ENCODE data around the gene IRGC. TPM values are rescaled to one million over a fixed set of nuclear protein-coding genes. Genes with fewer than 3 reads are reported as not detected.

The IRGC gene
- total and polyA plus RNA-seq, 9 of the 15 experiments (the other 6 are each of a cell fraction or from before 2014, with no cell fraction given): not detected

GRCh38 chr19:43690890-43691289 lies 25.0 kb upstream of the IRGC start:
- Histone ChIP-seq H3K4me3 (no peak overlapping the region), H3K27ac (ENCODE audit: extremely low read depth, low read depth, low read length) (no peak overlapping the region), H3K36me3 (ENCODE audit: control insufficient read depth, insufficient read depth, low read length) (no peaks in the 10 kb centered on the region), H2AFZ (ENCODE audit: low read depth, low read length) (no peak overlapping the region), H4K20me1 (replicated peaks; ENCODE audit: control insufficient read depth, insufficient read depth, low read length) (no peaks in the 10 kb centered on the region), H3K79me2 (ENCODE audit: control insufficient read depth, insufficient read depth, low read length) (no peaks in the 10 kb centered on the region), H3K4me1 (replicated peaks in 1 of 2; ENCODE audit: control insufficient read depth in 2 of 2, insufficient read depth in 2 of 2, low read length in 2 of 2) (no peaks in the 10 kb centered on the region), H3K9ac (ENCODE audit: insufficient read depth in 1 of 2, low read depth in 2 of 2, low read length in 2 of 2) (no peak overlapping the region), H3K4me2 (ENCODE audit: insufficient read depth, low read length) (no peak overlapping the region), H3K27me3 (ENCODE audit: control insufficient read depth in 2 of 2, insufficient read depth in 2 of 2, low read length in 2 of 2) (0 out of 5 replicates have a peak, but pooled peaks cover 0 to 4% of the 10 kb centered on the region in 2 experiments), H3K9me3 (replicated peaks; ENCODE audit: control insufficient read depth, insufficient read depth, low read depth, low read length) (peaks cover 6% of the 10 kb centered on the region), H3K9me1 (ENCODE audit: control insufficient read depth, insufficient read depth, low read length) (no peaks in the 10 kb centered on the region)
- in situ Hi-C loops (cut with MboI): no loop called here
- 10% methylated on average over 3 of the region's 3 CpGs for WGBS (ENCODE audit: insufficient coverage, low coverage, missing lambda C conversion rate)
- DNase-seq (ENCODE audit: extremely low read depth in 1 of 4, low spot score in 3 of 4): no peak
- POLR2A ChIA-PET: no interaction called here
- FAIRE-seq: no peak
- intact Hi-C loops (cut with micrococcal nuclease): no loop called here
- CTCF ChIA-PET (ENCODE audit: low intra/inter-chr PET ratio): no interaction called here
- peak; percentile 88 for TF ChIP-seq SPI1 (IDR thresholded peaks at IDR 0.05; ENCODE audit: borderline replicate concordance, low read depth, low read length)
- no peak for TF ChIP-seq ZNF124 (CRISPR knock-in tag; IDR thresholded peaks at IDR 0.05)
- ATAC-seq: no peak
- no TSS peak for BruUV-seq (replicated peaks)

GRCh38 chr19:43691755-43692154 lies 24.1 kb upstream of the IRGC start:
- ATAC-seq (no peak), FAIRE-seq (no peak), DNase-seq (ENCODE audit: extremely low read depth in 1 of 4, low spot score in 3 of 4) (no peak)
- H3K4me2 ChIP-seq (ENCODE audit: insufficient read depth, low read length): no peak overlapping the region
- H3K9me3 ChIP-seq (replicated peaks; ENCODE audit: control insufficient read depth, insufficient read depth, low read depth, low read length): peaks cover 6% of the 10 kb centered on the region
- in situ Hi-C loops (cut with MboI): no loop called here
- TF ChIP-seq CBX5 (IDR thresholded peaks at IDR 0.05; ENCODE audit: borderline replicate concordance, low read depth) (peak; percentile 91), ZNF41 (CRISPR knock-in tag; conservative IDR thresholded peaks at IDR 0.05) (peak; percentile 100), HMG20B (CRISPR knock-in tag; IDR thresholded peaks at IDR 0.05) (no peak), CBX3 (IDR thresholded peaks at IDR 0.05; ENCODE audit: borderline replicate concordance in 1 of 2, low read length in 2 of 2) (peak in 1 of 2 experiments; percentile 97; a peak in 2 of 3 replicates), TRIM28 (IDR thresholded peaks at IDR 0.05) (0 out of 2 replicates have a peak, but pooled peaks have one; percentile 54)
- TF ChIP-seq, protein P1, sequence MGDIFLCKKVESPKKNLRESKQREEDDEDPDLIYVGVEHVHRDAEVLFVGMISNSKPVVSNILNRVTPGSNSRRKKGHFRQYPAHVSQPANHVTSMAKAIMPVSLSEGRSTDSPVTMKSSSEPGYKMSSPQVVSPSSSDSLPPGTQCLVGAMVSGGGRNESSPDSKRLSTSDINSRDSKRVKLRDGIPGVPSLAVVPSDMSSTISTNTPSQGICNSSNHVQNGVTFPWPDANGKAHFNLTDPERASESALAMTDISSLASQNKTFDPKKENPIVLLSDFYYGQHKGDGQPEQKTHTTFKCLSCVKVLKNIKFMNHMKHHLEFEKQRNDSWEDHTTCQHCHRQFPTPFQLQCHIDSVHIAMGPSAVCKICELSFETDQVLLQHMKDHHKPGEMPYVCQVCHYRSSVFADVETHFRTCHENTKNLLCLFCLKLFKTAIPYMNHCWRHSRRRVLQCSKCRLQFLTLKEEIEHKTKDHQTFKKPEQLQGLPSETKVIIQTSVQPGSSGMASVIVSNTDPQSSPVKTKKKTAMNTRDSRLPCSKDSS (IDR thresholded peaks at IDR 0.05; ENCODE audit: low read depth, partially characterized antibody): peak; percentile 67
- no peak overlapping the region for H3K27ac ChIP-seq (ENCODE audit: extremely low read depth, low read depth, low read length)
- no TSS peak for BruUV-seq (replicated peaks)
- H4K20me1 ChIP-seq (replicated peaks; ENCODE audit: control insufficient read depth, insufficient read depth, low read length): no peaks in the 10 kb centered on the region
- no peak overlapping the region for H2AFZ ChIP-seq (ENCODE audit: low read depth, low read length)
- ChIA-PET CTCF (ENCODE audit: low intra/inter-chr PET ratio) (no interaction called here), POLR2A (no interaction called here)
- H3K79me2 ChIP-seq (ENCODE audit: control insufficient read depth, insufficient read depth, low read length): no peaks in the 10 kb centered on the region
- intact Hi-C loops (cut with micrococcal nuclease): no loop called here
- H3K4me3 ChIP-seq: no peak overlapping the region
- no peaks in the 10 kb centered on the region; a peak in 2 of 5 replicates for H3K4me1 ChIP-seq (replicated peaks in 1 of 2; ENCODE audit: control insufficient read depth in 2 of 2, insufficient read depth in 2 of 2, low read length in 2 of 2)
- no peaks in the 10 kb centered on the region for H3K9me1 ChIP-seq (ENCODE audit: control insufficient read depth, insufficient read depth, low read length)
- no peaks in the 10 kb centered on the region for H3K36me3 ChIP-seq (ENCODE audit: control insufficient read depth, insufficient read depth, low read length)
- WGBS (ENCODE audit: insufficient coverage, low coverage, missing lambda C conversion rate): 3% methylated on average over 5 of the region's 5 CpGs
- H3K9ac ChIP-seq (ENCODE audit: insufficient read depth in 1 of 2, low read depth in 2 of 2, low read length in 2 of 2): no peak overlapping the region
- 0 out of 5 replicates have a peak, but pooled peaks cover 0 to 4% of the 10 kb centered on the region in 2 experiments for H3K27me3 ChIP-seq (ENCODE audit: control insufficient read depth in 2 of 2, insufficient read depth in 2 of 2, low read length in 2 of 2)

All from K562 (cell line).